GM15510 (cell line): ENCODE measurements around the gene OR11H6.

Experiments used
- POLR2A ChIP-seq: IDR thresholded peaks from 3 replicates; pipeline ENCODE4 v1.6.1; 2011; ENCODE audit warnings: borderline replicate concordance; ENCODE audit not compliant: insufficient read length; ENCODE audit errors: extremely low read depth

The OR11H6 gene

DNA sequence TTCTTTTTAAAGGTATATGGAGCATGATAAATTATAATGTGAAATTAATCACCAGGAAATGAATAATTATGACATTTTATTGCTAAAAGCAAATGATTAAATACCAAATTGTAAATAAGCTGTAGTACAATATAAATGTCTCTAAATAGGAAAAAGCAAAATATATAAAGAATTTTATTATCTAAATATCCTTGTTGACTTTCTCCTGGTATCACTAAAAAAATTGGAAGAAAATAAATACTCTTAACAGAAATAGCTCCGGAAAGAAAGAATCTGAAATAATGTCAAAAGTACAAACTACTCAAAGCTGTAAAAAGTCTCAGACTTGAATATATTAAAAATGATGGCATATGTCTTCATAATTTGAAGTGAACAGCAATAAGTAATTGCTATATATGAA is 5.2 kb downstream of the OR11H6 start, which contains the start of gene OR11H7:
TSS of gene OR11H7 (plus strand) at position 301 of the 400 bp plus-strand sequence.
- TF ChIP-seq POLR2A, result no peak

DNA sequence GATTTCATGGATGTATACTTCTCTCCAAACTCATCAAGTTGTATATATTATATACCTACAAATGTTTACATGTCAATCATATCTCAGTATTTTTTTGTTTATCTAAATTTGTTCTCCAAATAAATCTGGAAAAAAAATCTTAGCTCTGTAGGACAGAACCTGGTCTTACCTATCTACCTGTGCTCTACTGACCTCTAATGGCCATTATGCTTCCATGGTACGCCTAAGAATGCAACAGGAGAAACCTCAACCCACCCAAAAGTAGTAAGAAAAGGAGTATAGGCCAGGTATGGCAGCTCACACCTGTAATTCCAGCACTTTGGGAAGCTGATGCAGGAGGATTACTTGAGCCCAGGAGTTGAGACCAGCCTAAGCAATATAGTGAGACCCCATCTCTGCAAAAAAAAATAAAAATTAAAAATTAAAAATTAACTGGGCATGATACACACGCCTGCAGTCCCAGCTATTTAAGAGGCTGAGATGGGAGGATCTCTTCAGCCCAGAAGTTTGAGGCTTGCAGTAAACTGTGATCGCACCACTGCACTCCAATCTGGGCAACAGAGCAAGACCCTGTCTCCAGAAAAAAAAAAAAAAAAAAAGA is 24.2 kb downstream of the OR11H6 start:
- no peak for TF ChIP-seq POLR2A

DNA sequence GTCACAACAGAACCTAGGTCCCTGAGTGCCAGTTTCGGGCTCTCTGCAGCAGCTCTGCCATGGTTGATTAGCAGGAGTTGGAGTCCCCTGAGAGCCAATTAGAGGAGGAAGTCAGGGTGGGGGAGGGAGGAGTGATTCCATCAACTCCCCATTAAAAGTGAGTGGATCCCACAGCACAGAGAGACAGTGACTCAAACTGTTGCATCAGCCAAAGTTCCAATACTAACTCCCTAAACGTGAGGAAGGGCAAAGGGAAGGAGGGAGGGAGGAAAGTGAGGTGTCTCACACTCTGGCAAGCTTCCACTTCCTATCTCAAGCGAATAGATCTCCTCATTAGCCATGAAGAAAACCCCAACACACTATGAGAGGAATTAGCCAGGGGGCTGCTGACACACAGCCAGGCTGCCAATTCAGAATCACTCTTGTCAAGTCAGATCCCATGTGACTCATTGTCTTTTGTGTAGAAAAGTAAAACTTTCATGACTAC is 39.2 kb downstream of the OR11H6 start:
- no peak for TF ChIP-seq POLR2A

DNA sequence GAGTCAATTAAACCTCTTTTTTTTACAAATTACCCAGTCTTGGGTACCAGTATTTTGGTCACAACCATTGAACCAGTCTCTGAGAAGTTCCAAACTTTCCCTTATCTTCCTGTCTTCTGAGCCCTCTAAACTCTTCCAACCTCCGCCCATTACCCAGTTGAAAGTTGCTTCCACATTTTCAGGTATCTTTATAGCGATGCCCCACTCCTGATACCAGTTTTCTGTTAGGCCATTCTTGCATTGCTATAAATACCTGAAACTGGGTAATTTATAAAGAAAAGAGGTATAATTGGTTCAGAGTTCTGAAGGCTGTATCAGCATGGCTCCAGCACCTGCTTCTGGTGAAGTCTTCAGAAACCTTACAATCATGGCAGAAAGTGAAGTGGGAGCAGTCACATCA is 50.6 kb downstream of the OR11H6 start:
- TF ChIP-seq POLR2A, result no peak
